GM18526 (cell line): ENCODE results near the gene GLDN.

Experiments used
- POLR2A ChIP-seq: IDR thresholded peaks from 3 replicates; pipeline ENCODE4 v1.6.1; 2011; ENCODE audit not compliant: insufficient read length; ENCODE audit errors: extremely low read depth

Gene GLDN

DNA sequence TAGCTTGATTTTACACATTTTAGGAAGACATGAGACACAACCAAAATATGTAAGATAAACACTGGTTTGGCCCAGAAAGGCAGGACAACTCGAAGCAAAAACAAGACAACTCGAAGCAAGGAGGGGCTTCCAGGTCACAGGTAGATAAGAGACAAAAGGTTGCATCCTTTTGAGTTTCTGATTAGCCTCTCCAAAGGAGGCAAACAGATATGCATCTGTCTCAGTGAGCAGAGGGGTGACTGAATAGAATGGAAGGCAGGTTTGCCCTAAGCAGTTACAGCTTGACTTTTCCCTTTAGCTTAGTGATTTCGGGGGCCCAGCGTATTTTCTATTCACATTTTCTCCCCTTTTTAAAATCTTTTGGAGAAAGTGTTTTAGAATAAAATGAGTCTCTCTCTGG, 74.7 kb downstream of the GLDN start:
- no peak for TF ChIP-seq POLR2A

DNA sequence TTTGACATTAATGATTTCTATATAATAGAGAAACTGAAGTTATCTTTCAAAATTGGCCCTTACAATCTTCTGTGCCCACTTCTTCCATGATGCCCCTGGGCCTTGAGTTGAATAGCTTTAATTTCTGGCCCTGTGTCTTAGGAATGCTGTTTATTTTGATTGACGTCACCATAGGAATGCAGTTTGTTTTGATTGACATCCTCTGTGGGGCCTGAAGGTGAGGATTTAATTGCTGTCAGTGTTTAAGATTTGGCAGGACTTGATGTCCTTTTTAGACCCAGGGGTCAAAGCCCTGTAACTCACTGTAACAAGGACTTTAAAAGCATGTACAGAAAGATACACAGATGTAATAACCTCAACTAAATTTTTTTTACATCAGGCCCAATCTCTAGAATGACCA, 83.3 kb downstream of the GLDN start:
- TF ChIP-seq POLR2A, result no peak

DNA sequence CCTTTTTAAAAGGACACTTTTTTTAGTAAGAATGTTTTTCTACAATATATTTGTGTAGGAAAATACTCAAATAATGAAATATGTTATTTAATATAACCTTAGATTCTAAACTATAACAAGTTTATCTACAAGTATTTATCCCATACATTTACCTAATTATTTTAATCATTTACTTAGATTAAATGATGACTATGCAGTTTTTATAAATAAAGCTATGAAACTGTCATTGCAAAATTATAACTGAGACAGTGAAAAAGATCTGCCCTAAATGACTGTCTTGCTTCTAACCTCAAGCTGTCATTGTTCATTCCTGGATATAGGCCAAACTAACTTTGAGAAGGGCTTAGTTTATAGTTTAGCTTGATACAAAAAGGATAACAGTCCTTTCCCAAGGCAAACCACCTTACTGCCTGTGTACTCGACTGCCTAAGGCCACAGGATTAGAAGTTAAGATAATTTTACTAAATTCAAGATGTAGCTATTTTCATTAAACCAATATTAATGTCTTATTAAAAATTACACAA, 84.1 kb downstream of the GLDN start:
- no peak for TF ChIP-seq POLR2A

DNA sequence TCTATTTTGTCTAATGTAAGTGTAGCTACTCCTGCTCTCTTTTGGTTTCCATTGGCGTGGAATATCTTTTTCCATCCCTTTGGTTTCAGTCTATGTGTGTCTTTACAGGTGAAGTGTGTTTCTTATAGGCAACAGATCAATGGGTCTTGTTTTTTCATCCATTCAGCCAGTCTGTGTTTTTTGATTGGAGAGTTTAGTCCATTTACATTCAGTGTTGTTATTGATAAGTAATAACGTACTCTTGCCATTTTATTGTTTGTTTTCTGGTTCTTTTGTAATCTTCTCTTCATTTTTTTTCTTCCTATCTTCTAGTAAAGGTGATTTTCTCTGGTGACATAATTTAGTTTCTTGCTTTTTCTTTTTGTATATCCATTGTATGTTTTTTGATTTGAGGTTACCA, 97.1 kb downstream of the GLDN start:
- TF ChIP-seq POLR2A, result no peak

DNA sequence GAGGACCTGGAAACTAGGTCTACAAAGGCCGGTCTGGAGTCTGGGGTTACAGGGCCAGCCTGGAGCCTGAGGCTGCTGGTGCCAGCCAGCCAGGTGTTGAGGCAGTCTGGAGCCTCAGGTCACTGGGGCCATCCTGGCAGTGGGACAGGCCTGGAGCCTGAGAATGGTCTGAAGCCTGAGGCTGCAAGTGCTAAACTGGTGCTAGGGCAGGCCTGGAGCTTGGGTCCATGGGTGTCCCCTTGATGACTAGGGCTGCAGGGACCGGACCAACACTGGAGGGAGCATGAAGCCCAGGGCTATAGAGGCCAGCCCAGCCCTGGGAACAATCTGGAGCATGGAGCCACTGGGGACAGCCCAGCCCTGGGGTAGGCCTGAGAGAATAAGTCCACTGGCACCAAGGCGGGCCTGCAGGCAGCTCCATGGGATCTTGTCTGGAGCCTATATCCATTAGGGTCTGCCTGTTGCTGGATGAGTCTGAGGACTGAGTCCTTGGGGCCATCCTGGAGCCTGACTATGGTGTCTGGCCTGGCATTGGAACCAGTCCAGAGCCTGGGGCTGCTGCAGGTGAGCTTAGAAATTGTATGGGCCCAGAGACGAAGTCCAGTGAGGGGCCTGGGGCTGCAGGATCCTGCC, 101.9 kb downstream of the GLDN start:
- no peak for TF ChIP-seq POLR2A

DNA sequence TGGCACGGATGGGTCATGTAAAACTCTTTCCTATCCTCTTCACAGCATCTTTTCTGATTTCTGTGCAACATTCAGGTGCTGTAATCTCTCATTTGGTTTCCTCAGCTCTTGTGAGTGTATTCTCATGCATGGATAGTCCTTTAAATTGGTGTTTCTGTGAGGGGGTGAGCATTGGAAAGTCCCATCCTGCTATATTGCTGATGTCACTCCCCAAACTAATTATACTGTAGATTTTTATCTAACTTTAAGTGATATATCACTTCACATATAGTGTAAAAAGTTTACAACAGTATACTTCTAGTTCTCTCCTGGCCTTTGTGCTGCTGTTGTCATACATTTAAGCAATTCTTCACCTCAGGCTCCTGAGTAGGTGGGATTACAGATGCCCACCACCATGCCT, 102.7 kb downstream of the GLDN start:
- TF ChIP-seq POLR2A, result no peak

DNA sequence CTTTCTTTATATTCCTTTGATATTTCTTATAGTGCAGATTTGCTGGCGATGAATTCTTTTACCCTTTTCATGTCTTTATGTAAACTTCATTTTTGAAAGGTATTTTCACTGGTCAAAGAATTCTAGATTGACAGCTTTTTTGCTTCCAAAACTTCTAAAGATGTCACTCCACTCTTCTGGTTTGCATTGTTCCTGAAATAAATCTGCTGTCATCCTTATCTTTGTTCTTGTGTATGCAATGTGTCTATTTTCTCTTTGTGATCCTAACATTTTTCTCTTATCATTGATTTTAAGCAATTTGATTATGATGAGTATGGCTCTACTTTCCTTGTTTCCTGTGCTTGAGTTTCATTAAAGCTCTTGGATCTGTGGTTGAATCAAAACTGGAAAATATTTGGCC, 103.4 kb downstream of the GLDN start:
- TF ChIP-seq POLR2A, result no peak

DNA sequence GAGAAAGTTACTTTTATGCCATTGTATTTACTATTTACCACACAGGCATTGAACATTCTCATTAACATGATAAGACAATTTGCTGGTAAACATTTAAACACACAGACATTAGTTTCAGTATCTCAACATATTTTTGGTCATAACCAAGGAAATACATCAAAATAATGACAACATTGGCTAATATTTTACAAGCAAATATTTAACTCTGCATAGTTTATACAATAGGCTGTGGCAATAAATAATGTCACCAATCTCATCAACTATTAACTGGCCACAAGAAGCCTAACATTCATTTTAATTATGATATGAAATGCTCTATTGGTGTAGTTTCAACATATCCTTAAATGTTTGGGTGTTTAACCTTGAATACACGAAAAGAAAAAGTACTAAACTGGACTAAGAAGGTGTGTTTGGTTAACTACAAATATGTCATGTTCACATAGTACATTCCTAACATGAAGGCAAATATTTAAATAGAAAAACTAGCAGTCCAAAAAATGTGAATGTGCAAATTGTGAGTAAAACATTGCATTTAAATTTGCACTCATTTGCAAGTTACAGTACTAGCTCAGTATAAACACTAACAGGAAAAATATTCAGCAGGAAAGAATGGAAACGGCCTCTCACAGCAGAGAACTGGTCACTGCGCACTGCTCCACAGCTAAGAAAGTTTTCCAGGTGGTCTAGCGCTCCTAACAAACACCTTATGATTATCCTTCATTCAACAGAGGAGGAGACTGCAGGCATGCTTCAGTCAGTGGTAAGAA, 106.6 kb downstream of the GLDN start:
- no peak for TF ChIP-seq POLR2A

DNA sequence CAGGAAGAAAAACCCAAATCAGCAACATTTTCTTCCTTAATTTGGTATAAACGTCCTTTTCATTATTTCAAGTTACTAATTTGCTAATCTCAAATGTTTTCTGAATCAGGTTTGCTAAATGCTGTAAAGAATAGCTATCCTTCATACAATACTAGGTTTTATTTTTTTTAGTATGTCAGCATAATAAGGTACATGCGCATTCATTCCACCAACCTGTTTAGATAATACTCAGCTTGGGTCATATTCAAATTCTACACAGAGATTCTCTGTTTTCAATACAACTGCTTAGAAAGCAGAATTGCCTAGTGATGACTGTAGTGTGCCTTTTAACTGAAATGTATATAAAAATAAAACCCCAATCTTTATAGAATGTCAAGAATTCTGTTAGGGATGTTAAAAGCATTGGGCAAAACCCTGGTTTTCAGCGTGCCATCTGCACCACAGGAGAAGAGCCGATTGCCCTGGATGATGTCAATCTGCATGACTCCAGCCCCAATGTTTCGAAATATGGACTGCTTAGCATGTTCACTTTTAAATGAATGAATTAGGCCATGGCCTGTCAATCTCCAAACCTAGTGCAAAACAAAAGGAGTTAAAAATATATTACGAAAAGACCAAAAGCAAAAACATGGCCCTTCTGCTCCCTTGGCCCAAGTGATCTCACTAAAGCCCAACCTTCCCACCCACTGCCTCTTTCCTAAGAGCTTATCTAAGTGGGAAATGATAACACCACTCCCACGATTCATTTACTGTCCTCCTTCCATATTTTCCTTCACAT, 107.4 kb downstream of the GLDN start:
- no peak for TF ChIP-seq POLR2A

DNA sequence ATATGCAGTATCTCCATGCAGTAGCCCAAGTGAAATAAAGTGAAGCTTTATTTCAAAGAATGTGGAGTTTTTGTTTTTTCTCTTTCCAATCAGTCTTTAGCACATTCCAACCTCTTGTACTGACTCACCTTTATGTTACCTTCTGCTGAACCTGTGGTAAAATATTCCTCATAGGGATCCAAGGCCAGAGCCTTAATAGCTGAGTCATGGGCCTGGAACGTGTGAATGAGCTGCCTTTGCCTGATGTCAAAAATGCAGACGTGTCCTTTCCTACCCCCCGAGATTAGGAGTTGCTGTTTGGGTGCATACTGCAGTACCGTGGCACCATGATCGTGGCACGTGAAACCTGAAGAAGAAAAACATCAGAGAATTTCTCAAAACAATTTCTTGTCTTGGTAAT, 108.5 kb downstream of the GLDN start:
- no peak for TF ChIP-seq POLR2A
